Measurements from ENCODE around the gene APPL2. TPM values are rescaled to one million over a fixed set of nuclear protein-coding genes. Genes with fewer than 3 reads are reported as not detected.

APPL2 gene
- total RNA-seq, 1 donor from 2014 or later = 17.7 TPM

- Histone ChIP-seq H4K20me1 (ENCODE audit: insufficient read depth, low read length) (no peaks in the 10 kb centered on the region), H3K27ac (ENCODE audit: low read depth, low read length) (no peak overlapping the region), H3K27me3 (ENCODE audit: insufficient read depth, low read length) (no peaks in the 10 kb centered on the region), H3K4me2 (ENCODE audit: low read length) (no peak overlapping the region), H3K79me2 (ENCODE audit: insufficient read depth, low read length) (no peaks in the 10 kb centered on the region), H3K4me1 (ENCODE audit: insufficient read depth, low read length) (no peaks in the 10 kb centered on the region), H3K9ac (ENCODE audit: low read length) (no peak overlapping the region), H2AFZ (ENCODE audit: low read depth, low read length) (no peak overlapping the region), H3K36me3 (ENCODE audit: insufficient read depth, low read length) (peaks cover 74% of the 10 kb centered on the region), H3K9me3 (ENCODE audit: insufficient read depth, low read depth, low read length) (no peaks in the 10 kb centered on the region), H3K4me3 (ENCODE audit: insufficient read depth, low read depth, low read length) (no peak overlapping the region)
- peaks cover 6% of the 10 kb centered on the region for H3K4me1 Mint-ChIP-seq (ENCODE audit: low read depth, unreplicated experiment)
- peaks cover 42% of the 10 kb centered on the region for H3K36me3 Mint-ChIP-seq (ENCODE audit: low read depth, unreplicated experiment)
- FAIRE-seq (no peak), DNase-seq (ENCODE audit: low read depth) (no peak)
- no peaks in the 10 kb centered on the region for H3K27me3 Mint-ChIP-seq (ENCODE audit: low read depth, unreplicated experiment)
- H3K27ac Mint-ChIP-seq (ENCODE audit: unreplicated experiment) = peak overlapping the region; percentile 16
- TF ChIP-seq EZH2 (IDR thresholded peaks at IDR 0.05; ENCODE audit: insufficient read depth, low read length) (no peak), CTCF (IDR thresholded peaks at IDR 0.05; ENCODE audit: insufficient read depth, low read depth, low read length) (no peak)
- H3K9me3 Mint-ChIP-seq (ENCODE audit: unreplicated experiment) = no peaks in the 10 kb centered on the region
- H3K4me3 Mint-ChIP-seq (ENCODE audit: unreplicated experiment) = no peak overlapping the region
Measured at GRCh38 chr12:105192624-105193225, 43.2 kb downstream of the APPL2 start.

GRCh38 chr12:105190530-105190929, 45.4 kb downstream of the APPL2 start:
- TF ChIP-seq CTCF (IDR thresholded peaks at IDR 0.05; ENCODE audit: insufficient read depth, low read depth, low read length) (no peak), EZH2 (IDR thresholded peaks at IDR 0.05; ENCODE audit: insufficient read depth, low read length) (no peak)
- Histone ChIP-seq H2AFZ (ENCODE audit: low read depth, low read length) (no peak overlapping the region), H3K9me3 (ENCODE audit: insufficient read depth, low read depth, low read length) (no peaks in the 10 kb centered on the region), H3K4me1 (ENCODE audit: insufficient read depth, low read length) (no peaks in the 10 kb centered on the region), H3K79me2 (ENCODE audit: insufficient read depth, low read length) (no peaks in the 10 kb centered on the region), H3K4me3 (ENCODE audit: insufficient read depth, low read depth, low read length) (no peak overlapping the region), H3K9ac (ENCODE audit: low read length) (no peak overlapping the region), H3K27me3 (ENCODE audit: insufficient read depth, low read length) (no peaks in the 10 kb centered on the region), H3K27ac (ENCODE audit: low read depth, low read length) (no peak overlapping the region), H4K20me1 (ENCODE audit: insufficient read depth, low read length) (peaks cover 4% of the 10 kb centered on the region), H3K36me3 (ENCODE audit: insufficient read depth, low read length) (peaks cover 82% of the 10 kb centered on the region), H3K4me2 (ENCODE audit: low read length) (no peak overlapping the region)
- H3K27ac Mint-ChIP-seq (ENCODE audit: unreplicated experiment) = peak overlapping the region; percentile 14
- peaks cover 6% of the 10 kb centered on the region for H3K4me1 Mint-ChIP-seq (ENCODE audit: low read depth, unreplicated experiment)
- FAIRE-seq (no peak), DNase-seq (ENCODE audit: low read depth) (no peak)
- no peaks in the 10 kb centered on the region for H3K27me3 Mint-ChIP-seq (ENCODE audit: low read depth, unreplicated experiment)
- no peaks in the 10 kb centered on the region for H3K9me3 Mint-ChIP-seq (ENCODE audit: unreplicated experiment)
- H3K4me3 Mint-ChIP-seq (ENCODE audit: unreplicated experiment) = no peak overlapping the region
- H3K36me3 Mint-ChIP-seq (ENCODE audit: low read depth, unreplicated experiment) = peaks cover 41% of the 10 kb centered on the region

GRCh38 chr12:105189293-105189692, 46.7 kb downstream of the APPL2 start:
- peaks cover 6% of the 10 kb centered on the region for H3K4me1 Mint-ChIP-seq (ENCODE audit: low read depth, unreplicated experiment)
- H3K36me3 ChIP-seq (ENCODE audit: insufficient read depth, low read length) = peaks cover 73% of the 10 kb centered on the region
- no peak overlapping the region for H3K27ac Mint-ChIP-seq (ENCODE audit: unreplicated experiment)

More at GRCh38 chr12:105189293-105189692, 46.7 kb downstream of the APPL2 start:
- no peak overlapping the region for H2AFZ ChIP-seq (ENCODE audit: low read depth, low read length)
- H3K4me3 ChIP-seq (ENCODE audit: insufficient read depth, low read depth, low read length) = no peak overlapping the region
- H3K27me3 ChIP-seq (ENCODE audit: insufficient read depth, low read length) = no peaks in the 10 kb centered on the region
- no peak for FAIRE-seq
- H3K9me3 ChIP-seq (ENCODE audit: insufficient read depth, low read depth, low read length) = no peaks in the 10 kb centered on the region
- TF ChIP-seq CTCF (IDR thresholded peaks at IDR 0.05; ENCODE audit: insufficient read depth, low read depth, low read length) (no peak), EZH2 (IDR thresholded peaks at IDR 0.05; ENCODE audit: insufficient read depth, low read length) (no peak)
- no peak overlapping the region for H3K27ac ChIP-seq (ENCODE audit: low read depth, low read length)
- Mint-ChIP-seq H3K9me3 (ENCODE audit: unreplicated experiment) (no peaks in the 10 kb centered on the region), H3K4me3 (ENCODE audit: unreplicated experiment) (no peak overlapping the region), H3K27me3 (ENCODE audit: low read depth, unreplicated experiment) (no peaks in the 10 kb centered on the region), H3K36me3 (ENCODE audit: low read depth, unreplicated experiment) (peaks cover 46% of the 10 kb centered on the region)
- no peak overlapping the region for H3K9ac ChIP-seq (ENCODE audit: low read length)
- no peak for DNase-seq (ENCODE audit: low read depth)
- H3K4me1 ChIP-seq (ENCODE audit: insufficient read depth, low read length) = no peaks in the 10 kb centered on the region
- H4K20me1 ChIP-seq (ENCODE audit: insufficient read depth, low read length) = peaks cover 4% of the 10 kb centered on the region
- H3K79me2 ChIP-seq (ENCODE audit: insufficient read depth, low read length) = no peaks in the 10 kb centered on the region
- H3K4me2 ChIP-seq (ENCODE audit: low read length) = no peak overlapping the region
